CD4-positive, alpha-beta memory T cell (primary cell): ENCODE measurements around the gene LILRB1. TPM values are rescaled to one million over a fixed set of nuclear protein-coding genes. Genes with fewer than 3 reads are reported as not detected.
"Not testable (repeated sequence)": the region's sequence is repeated elsewhere in the genome, so short reads cannot be mapped to it uniquely, and the experiment has no call there.

ENCODE experiments used
- CTCF ChIA-PET: fragments of 350-600 bp; sonication (Branson Sonifier 250); formaldehyde crosslinking; loops from one replicate; lab custom pipeline; 2021; ENCODE audit warnings: inconsistent platforms; ENCODE audit not compliant: partially characterized antibody; lab: Charles Lee
- POLR2A ChIA-PET: fragments of 350-600 bp; sonication (Branson Sonifier 250); formaldehyde crosslinking; loops from one replicate; lab custom pipeline; 2021; ENCODE audit not compliant: partially characterized antibody; lab: Charles Lee
- DNase-seq, 5 donors: peaks; one replicate each; pipeline versions ENCODE4 v3.0.0 to v3.0.0-alpha.2; 2020 to 2022; ENCODE audit warnings: mixed read lengths in 1 of 5
- H3K27ac ChIP-seq: one replicate; pipeline ENCODE4 v1.7.0; 2013; ENCODE audit warnings: low read depth, low read length
- H3K27me3 ChIP-seq: 2 replicates; pipeline ENCODE4 v1.7.0; 2013; ENCODE audit warnings: mild to moderate bottlenecking, low read length, moderate library complexity; ENCODE audit not compliant: insufficient read depth
- H3K36me3 ChIP-seq: 2 replicates; pipeline ENCODE4 v1.7.0; 2013; ENCODE audit warnings: mild to moderate bottlenecking, low read length, moderate library complexity; ENCODE audit not compliant: insufficient read depth
- H3K4me1 ChIP-seq: 2 replicates; pipeline ENCODE4 v1.7.0; 2013; ENCODE audit warnings: mild to moderate bottlenecking, low read length, moderate library complexity; ENCODE audit not compliant: insufficient read depth
- H3K4me3 ChIP-seq, 2 donors: one replicate each; pipeline ENCODE4 v1.7.0; 2013; ENCODE audit warnings: low read length in 2 of 2, mild to moderate bottlenecking in 1 of 2
- H3K9me3 ChIP-seq, 2 donors: one replicate each; pipeline ENCODE4 v1.7.0; 2013; ENCODE audit warnings: low read length in 2 of 2, control low read depth in 1 of 2; ENCODE audit not compliant: control insufficient read depth in 1 of 2
- H3K27ac Mint-ChIP-seq, 7 donors: one replicate each; pipeline ENCODE4 v1.8.0; 2020 to 2021; ENCODE audit warnings: mixed read lengths in 7 of 7, mild to moderate bottlenecking in 6 of 7, inconsistent platforms in 3 of 7, moderate library complexity in 3 of 7
- H3K27me3 Mint-ChIP-seq, 2 donors: one replicate each; pipeline ENCODE4 v1.8.0; 2020 to 2021; ENCODE audit warnings: mixed read lengths in 2 of 2
- H3K36me3 Mint-ChIP-seq, 2 donors: one replicate each; pipeline ENCODE4 v1.8.0; 2020 to 2021; ENCODE audit warnings: mixed read lengths in 2 of 2, inconsistent platforms in 1 of 2, mild to moderate bottlenecking in 1 of 2
- H3K4me1 Mint-ChIP-seq, 4 donors: one replicate each; pipeline ENCODE4 v1.8.0; 2020 to 2021; ENCODE audit warnings: mixed read lengths in 4 of 4, mild to moderate bottlenecking in 1 of 4
- H3K4me3 Mint-ChIP-seq, 8 donors: one replicate each; pipeline ENCODE4 v1.8.0; 2020 to 2021; ENCODE audit warnings: mixed read lengths in 8 of 8, mild to moderate bottlenecking in 7 of 8, moderate library complexity in 6 of 8, inconsistent platforms in 3 of 8
- H3K9me3 Mint-ChIP-seq, 8 donors: one replicate each; pipeline ENCODE4 v1.8.0; 2020 to 2021; ENCODE audit warnings: mixed read lengths in 8 of 8, mild to moderate bottlenecking in 5 of 8, inconsistent platforms in 3 of 8, moderate library complexity in 1 of 8
- intact Hi-C: fragments of 100-400 bp; cut with micrococcal nuclease; formaldehyde crosslinking; loops from one replicate; pipeline ENCODE4 v1.15.1; 2023
- polyA plus RNA-seq, 2 donors: library from polyadenylated mRNA; unstranded; fragments of 300-500 nt; fragmentation: Illumina TruSeq; gene quantifications; one replicate each; pipeline ENCODE4 v1.2.3, GENCODE V29; 2021
- total RNA-seq, 2 experiments: library from RNA; stranded (reverse); gene quantifications; one replicate each; pipeline ENCODE4 v1.2.3, GENCODE V29; 2021

The LILRB1 gene
- total and polyA plus RNA-seq, 4 experiments from 2014 or later: 0.34 to 1.6 (median 0.64) TPM; not detected in 1

GRCh38 chr19:54624934-54625730 lies 5.2 kb upstream of the LILRB1 start:
- H3K4me3 ChIP-seq, H3K9me3 ChIP-seq, H3K27ac ChIP-seq, H3K36me3 Mint-ChIP-seq, H3K27me3 ChIP-seq, POLR2A ChIA-PET, H3K4me1 Mint-ChIP-seq, DNase-seq, H3K36me3 ChIP-seq, CTCF ChIA-PET, H3K4me1 ChIP-seq, H3K4me3 Mint-ChIP-seq, intact Hi-C loops, H3K9me3 Mint-ChIP-seq, H3K27ac Mint-ChIP-seq: not testable (repeated sequence)
- H3K27me3 Mint-ChIP-seq: peaks cover 26 to 35% of the 10 kb centered on the region in 2 donors

GRCh38 chr19:54626757-54627156 lies 3.5 kb upstream of the LILRB1 start:
- ChIA-PET POLR2A (no interaction called here), CTCF (interaction anchor here (1.9 kb wide), 1 partner anchor 26 kb away, joined by 5 read pairs; no protein-coding TSS in a partner anchor)
- H3K4me3 Mint-ChIP-seq: no peak overlapping the region
- Histone ChIP-seq H3K27me3 (no peaks in the 10 kb centered on the region), H3K9me3 (no peaks in the 10 kb centered on the region), H3K4me3 (no peak overlapping the region), H3K4me1 (no peaks in the 10 kb centered on the region), H3K36me3 (no peaks in the 10 kb centered on the region), H3K27ac (no peak overlapping the region)
- peaks cover 0 to 2% (median 0%) of the 10 kb centered on the region in 4 donors for H3K4me1 Mint-ChIP-seq
- intact Hi-C loops: no loop called here
- peaks cover 30 to 46% of the 10 kb centered on the region in 2 donors for H3K27me3 Mint-ChIP-seq
- peaks cover 0 to 6% (median 3%) of the 10 kb centered on the region in 8 donors for H3K9me3 Mint-ChIP-seq
- no peak for DNase-seq
- H3K36me3 Mint-ChIP-seq: no peaks in the 10 kb centered on the region
- no peak overlapping the region for H3K27ac Mint-ChIP-seq

GRCh38 chr19:54627912-54628311 lies 2.4 kb upstream of the LILRB1 start:
- DNase-seq, H3K9me3 ChIP-seq, POLR2A ChIA-PET, H3K27me3 ChIP-seq, intact Hi-C loops, H3K36me3 Mint-ChIP-seq, H3K4me1 ChIP-seq, H3K27ac Mint-ChIP-seq, H3K36me3 ChIP-seq, H3K9me3 Mint-ChIP-seq, H3K4me3 Mint-ChIP-seq, H3K27ac ChIP-seq, H3K4me1 Mint-ChIP-seq, H3K4me3 ChIP-seq: not testable (repeated sequence)
- H3K27me3 Mint-ChIP-seq: peaks cover 29 to 49% of the 10 kb centered on the region in 2 donors
- CTCF ChIA-PET: interaction anchor here (1.9 kb wide), 1 partner anchor 25 kb away, joined by 5 read pairs; no protein-coding TSS in a partner anchor

GRCh38 chr19:54630782-54631181 lies 498 bp downstream of the LILRB1 start:
- Histone ChIP-seq H3K27me3 (no peaks in the 10 kb centered on the region), H3K4me1 (no peaks in the 10 kb centered on the region), H3K4me3 (no peak overlapping the region), H3K9me3 (no peaks in the 10 kb centered on the region), H3K36me3 (no peaks in the 10 kb centered on the region), H3K27ac (no peak overlapping the region)
- Mint-ChIP-seq H3K36me3 (no peaks in the 10 kb centered on the region), H3K4me1 (no peaks in the 10 kb centered on the region), H3K27ac (no peak overlapping the region), H3K9me3 (peaks cover 0 to 6% (median 3%) of the 10 kb centered on the region in 8 donors), H3K4me3 (no peak overlapping the region), H3K27me3 (peaks cover 22 to 42% of the 10 kb centered on the region in 2 donors)
- intact Hi-C loops: no loop called here
- CTCF ChIA-PET: interaction anchor here (0.7 kb wide), 1 partner anchor 22 kb away, joined by 3 read pairs; no protein-coding TSS in a partner anchor
- DNase-seq: no peak
- POLR2A ChIA-PET: no interaction called here

GRCh38 chr19:54631489-54632337 lies 1.4 kb downstream of the LILRB1 start:
- POLR2A ChIA-PET, DNase-seq, H3K27me3 ChIP-seq, H3K27ac ChIP-seq, H3K4me1 ChIP-seq, H3K4me1 Mint-ChIP-seq, H3K9me3 ChIP-seq, H3K36me3 Mint-ChIP-seq, intact Hi-C loops, CTCF ChIA-PET, H3K4me3 Mint-ChIP-seq, H3K36me3 ChIP-seq, H3K4me3 ChIP-seq, H3K9me3 Mint-ChIP-seq: not testable (repeated sequence)
- Mint-ChIP-seq H3K27me3 (peaks cover 17 to 38% of the 10 kb centered on the region in 2 donors), H3K27ac (peak overlapping the region in 1 of 7 donors; percentile 60)

- peaks cover 14 to 33% of the 10 kb centered on the region in 2 donors for H3K27me3 Mint-ChIP-seq
- H3K9me3 ChIP-seq, DNase-seq, H3K27me3 ChIP-seq, H3K27ac ChIP-seq, H3K4me3 ChIP-seq, H3K4me1 ChIP-seq, H3K9me3 Mint-ChIP-seq, CTCF ChIA-PET, intact Hi-C loops, H3K27ac Mint-ChIP-seq, H3K4me1 Mint-ChIP-seq, H3K36me3 Mint-ChIP-seq, H3K36me3 ChIP-seq, H3K4me3 Mint-ChIP-seq, POLR2A ChIA-PET: not testable (repeated sequence)
These were observed 2.2 kb downstream of the LILRB1 start for GRCh38 chr19:54632517-54632916.

GRCh38 chr19:54633401-54633800 lies 3.1 kb downstream of the LILRB1 start:
- Mint-ChIP-seq H3K27me3 (peaks cover 10 to 26% of the 10 kb centered on the region in 2 donors), H3K27ac (no peak overlapping the region), H3K9me3 (no peaks in the 10 kb centered on the region), H3K4me1 (no peaks in the 10 kb centered on the region), H3K4me3 (no peak overlapping the region), H3K36me3 (no peaks in the 10 kb centered on the region)
- intact Hi-C loops: no loop called here
- DNase-seq: no peak
- ChIA-PET CTCF (no interaction called here), POLR2A (no interaction called here)
- Histone ChIP-seq H3K4me3 (no peak overlapping the region), H3K4me1 (no peaks in the 10 kb centered on the region), H3K9me3 (no peaks in the 10 kb centered on the region), H3K27me3 (no peaks in the 10 kb centered on the region), H3K36me3 (no peaks in the 10 kb centered on the region), H3K27ac (no peak overlapping the region)
